ENCODE measurements around the gene DNAJC1.

DNAJC1 gene

DNA sequence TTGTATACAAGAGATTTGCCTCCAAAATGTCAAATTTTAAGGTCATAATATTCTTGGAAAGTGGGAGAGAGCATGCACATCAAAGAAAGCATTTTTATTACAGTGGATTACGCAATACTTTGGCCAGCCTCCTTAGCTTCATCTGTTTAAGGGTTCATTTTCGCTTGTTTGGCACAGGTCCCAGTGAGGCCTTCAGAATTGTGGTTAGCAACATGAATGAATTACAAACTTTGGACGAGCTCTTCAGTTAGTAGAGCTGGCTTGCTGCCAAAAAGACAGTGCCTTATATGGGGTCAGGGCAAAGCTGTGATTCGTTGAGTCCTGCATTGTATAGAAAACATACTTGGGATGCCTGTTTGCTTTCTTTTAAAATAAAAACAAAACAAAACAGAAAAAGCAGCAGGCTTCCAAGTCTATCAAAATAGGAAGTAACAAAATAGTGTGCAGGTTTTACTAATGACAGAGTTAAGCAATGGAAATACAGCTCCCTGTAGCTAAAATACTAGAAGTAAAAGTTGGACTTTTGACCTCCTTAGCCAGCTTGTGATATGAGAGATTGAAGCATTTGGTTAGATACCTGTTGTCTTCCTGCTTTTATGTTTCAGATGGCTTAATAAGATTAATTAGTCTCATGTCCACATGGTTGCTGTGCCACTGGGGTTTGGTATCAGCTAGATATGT, 278.7 kb downstream of the DNAJC1 start (continued):
- TF ChIP-seq, protein P1, sequence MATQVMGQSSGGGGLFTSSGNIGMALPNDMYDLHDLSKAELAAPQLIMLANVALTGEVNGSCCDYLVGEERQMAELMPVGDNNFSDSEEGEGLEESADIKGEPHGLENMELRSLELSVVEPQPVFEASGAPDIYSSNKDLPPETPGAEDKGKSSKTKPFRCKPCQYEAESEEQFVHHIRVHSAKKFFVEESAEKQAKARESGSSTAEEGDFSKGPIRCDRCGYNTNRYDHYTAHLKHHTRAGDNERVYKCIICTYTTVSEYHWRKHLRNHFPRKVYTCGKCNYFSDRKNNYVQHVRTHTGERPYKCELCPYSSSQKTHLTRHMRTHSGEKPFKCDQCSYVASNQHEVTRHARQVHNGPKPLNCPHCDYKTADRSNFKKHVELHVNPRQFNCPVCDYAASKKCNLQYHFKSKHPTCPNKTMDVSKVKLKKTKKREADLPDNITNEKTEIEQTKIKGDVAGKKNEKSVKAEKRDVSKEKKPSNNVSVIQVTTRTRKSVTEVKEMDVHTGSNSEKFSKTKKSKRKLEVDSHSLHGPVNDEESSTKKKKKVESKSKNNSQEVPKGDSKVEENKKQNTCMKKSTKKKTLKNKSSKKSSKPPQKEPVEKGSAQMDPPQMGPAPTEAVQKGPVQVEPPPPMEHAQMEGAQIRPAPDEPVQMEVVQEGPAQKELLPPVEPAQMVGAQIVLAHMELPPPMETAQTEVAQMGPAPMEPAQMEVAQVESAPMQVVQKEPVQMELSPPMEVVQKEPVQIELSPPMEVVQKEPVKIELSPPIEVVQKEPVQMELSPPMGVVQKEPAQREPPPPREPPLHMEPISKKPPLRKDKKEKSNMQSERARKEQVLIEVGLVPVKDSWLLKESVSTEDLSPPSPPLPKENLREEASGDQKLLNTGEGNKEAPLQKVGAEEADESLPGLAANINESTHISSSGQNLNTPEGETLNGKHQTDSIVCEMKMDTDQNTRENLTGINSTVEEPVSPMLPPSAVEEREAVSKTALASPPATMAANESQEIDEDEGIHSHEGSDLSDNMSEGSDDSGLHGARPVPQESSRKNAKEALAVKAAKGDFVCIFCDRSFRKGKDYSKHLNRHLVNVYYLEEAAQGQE (tag by site-specific recombination; IDR thresholded peaks at IDR 0.05): peak; percentile 19; the same call in 1 of the 2 replicates
- TF ChIP-seq, protein P2, sequence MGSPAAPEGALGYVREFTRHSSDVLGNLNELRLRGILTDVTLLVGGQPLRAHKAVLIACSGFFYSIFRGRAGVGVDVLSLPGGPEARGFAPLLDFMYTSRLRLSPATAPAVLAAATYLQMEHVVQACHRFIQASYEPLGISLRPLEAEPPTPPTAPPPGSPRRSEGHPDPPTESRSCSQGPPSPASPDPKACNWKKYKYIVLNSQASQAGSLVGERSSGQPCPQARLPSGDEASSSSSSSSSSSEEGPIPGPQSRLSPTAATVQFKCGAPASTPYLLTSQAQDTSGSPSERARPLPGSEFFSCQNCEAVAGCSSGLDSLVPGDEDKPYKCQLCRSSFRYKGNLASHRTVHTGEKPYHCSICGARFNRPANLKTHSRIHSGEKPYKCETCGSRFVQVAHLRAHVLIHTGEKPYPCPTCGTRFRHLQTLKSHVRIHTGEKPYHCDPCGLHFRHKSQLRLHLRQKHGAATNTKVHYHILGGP (tag by site-specific recombination; IDR thresholded peaks at IDR 0.05): peak; percentile 100
- TF ChIP-seq ZNF23 (tag by site-specific recombination; IDR thresholded peaks at IDR 0.05; ENCODE audit: borderline replicate concordance) (no peak), SALL2 (tag by site-specific recombination; IDR thresholded peaks at IDR 0.05; ENCODE audit: borderline replicate concordance) (no peak), PRDM1 (tag by site-specific recombination; IDR thresholded peaks at IDR 0.05) (peak; percentile 97), MYNN (tag by site-specific recombination; IDR thresholded peaks at IDR 0.05; ENCODE audit: borderline replicate concordance) (no peak), MEIS1 (CRISPR knock-in tag; IDR thresholded peaks at IDR 0.05; ENCODE audit: borderline replicate concordance) (no peak), ZNF610 (tag by site-specific recombination; IDR thresholded peaks at IDR 0.05; ENCODE audit: borderline replicate concordance) (peak; percentile 72), ZNF140 (tag by site-specific recombination; IDR thresholded peaks at IDR 0.05) (no peak), SP2 (tag by site-specific recombination; IDR thresholded peaks at IDR 0.05) (no peak), ZNF791 (tag by site-specific recombination; IDR thresholded peaks at IDR 0.05) (no peak), ZNF548 (tag by site-specific recombination; IDR thresholded peaks at IDR 0.05) (no peak), ZFP69B (tag by site-specific recombination; IDR thresholded peaks at IDR 0.05) (peak; percentile 57; the same call in 1 of the 2 replicates), ZFP41 (tag by site-specific recombination; IDR thresholded peaks at IDR 0.05; ENCODE audit: borderline replicate concordance) (no peak), ZNF10 (tag by site-specific recombination; IDR thresholded peaks at IDR 0.05) (peak; percentile 88), ZNF530 (tag by site-specific recombination; IDR thresholded peaks at IDR 0.05; ENCODE audit: low read depth) (no peak), ZNF335 (tag by site-specific recombination; conservative IDR thresholded peaks at IDR 0.05) (0 out of 2 replicates have a peak, but pooled peaks have one; percentile 17), ZNF660 (tag by site-specific recombination; IDR thresholded peaks at IDR 0.05) (peak; percentile 100), ZNF555 (tag by site-specific recombination; conservative IDR thresholded peaks at IDR 0.05) (no peak), ZBTB17 (tag by site-specific recombination; IDR thresholded peaks at IDR 0.05) (peak; percentile 73; the same call in 1 of the 2 replicates), ZNF561 (tag by site-specific recombination; IDR thresholded peaks at IDR 0.05; ENCODE audit: borderline replicate concordance) (peak; percentile 99), ZNF19 (tag by site-specific recombination; IDR thresholded peaks at IDR 0.05; ENCODE audit: low read depth) (no peak), ZNF157 (tag by site-specific recombination; IDR thresholded peaks at IDR 0.05) (no peak), ZNF521 (tag by site-specific recombination; IDR thresholded peaks at IDR 0.05) (no peak), ZNF311 (tag by site-specific recombination; IDR thresholded peaks at IDR 0.05; ENCODE audit: borderline replicate concordance) (no peak)
- TF ChIP-seq, protein P3, sequence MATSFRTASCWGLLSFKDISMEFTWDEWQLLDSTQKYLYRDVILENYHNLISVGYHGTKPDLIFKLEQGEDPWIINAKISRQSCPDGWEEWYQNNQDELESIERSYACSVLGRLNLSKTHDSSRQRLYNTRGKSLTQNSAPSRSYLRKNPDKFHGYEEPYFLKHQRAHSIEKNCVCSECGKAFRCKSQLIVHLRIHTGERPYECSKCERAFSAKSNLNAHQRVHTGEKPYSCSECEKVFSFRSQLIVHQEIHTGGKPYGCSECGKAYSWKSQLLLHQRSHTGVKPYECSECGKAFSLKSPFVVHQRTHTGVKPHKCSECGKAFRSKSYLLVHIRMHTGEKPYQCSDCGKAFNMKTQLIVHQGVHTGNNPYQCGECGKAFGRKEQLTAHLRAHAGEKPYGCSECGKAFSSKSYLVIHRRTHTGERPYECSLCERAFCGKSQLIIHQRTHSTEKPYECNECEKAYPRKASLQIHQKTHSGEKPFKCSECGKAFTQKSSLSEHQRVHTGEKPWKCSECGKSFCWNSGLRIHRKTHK (tag by site-specific recombination; IDR thresholded peaks at IDR 0.05): no peak
- TF ChIP-seq, protein P4, sequence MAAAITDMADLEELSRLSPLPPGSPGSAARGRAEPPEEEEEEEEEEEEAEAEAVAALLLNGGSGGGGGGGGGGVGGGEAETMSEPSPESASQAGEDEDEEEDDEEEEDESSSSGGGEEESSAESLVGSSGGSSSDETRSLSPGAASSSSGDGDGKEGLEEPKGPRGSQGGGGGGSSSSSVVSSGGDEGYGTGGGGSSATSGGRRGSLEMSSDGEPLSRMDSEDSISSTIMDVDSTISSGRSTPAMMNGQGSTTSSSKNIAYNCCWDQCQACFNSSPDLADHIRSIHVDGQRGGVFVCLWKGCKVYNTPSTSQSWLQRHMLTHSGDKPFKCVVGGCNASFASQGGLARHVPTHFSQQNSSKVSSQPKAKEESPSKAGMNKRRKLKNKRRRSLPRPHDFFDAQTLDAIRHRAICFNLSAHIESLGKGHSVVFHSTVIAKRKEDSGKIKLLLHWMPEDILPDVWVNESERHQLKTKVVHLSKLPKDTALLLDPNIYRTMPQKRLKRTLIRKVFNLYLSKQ (tag by site-specific recombination; IDR thresholded peaks at IDR 0.05; ENCODE audit: borderline replicate concordance): no peak
- TF ChIP-seq, protein P5, sequence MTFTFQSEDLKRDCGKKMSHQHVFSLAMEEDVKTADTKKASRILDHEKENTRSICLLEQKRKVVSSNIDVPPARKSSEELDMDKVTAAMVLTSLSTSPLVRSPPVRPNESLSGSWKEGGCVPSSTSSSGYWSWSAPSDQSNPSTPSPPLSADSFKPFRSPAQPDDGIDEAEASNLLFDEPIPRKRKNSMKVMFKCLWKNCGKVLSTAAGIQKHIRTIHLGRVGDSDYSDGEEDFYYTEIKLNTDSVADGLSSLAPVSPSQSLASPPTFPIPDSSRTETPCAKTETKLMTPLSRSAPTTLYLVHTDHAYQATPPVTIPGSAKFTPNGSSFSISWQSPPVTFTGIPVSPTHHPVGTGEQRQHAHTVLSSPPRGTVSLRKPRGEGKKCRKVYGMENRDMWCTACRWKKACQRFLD (tag by site-specific recombination; IDR thresholded peaks at IDR 0.05): no peak
- TF ChIP-seq, protein P6, sequence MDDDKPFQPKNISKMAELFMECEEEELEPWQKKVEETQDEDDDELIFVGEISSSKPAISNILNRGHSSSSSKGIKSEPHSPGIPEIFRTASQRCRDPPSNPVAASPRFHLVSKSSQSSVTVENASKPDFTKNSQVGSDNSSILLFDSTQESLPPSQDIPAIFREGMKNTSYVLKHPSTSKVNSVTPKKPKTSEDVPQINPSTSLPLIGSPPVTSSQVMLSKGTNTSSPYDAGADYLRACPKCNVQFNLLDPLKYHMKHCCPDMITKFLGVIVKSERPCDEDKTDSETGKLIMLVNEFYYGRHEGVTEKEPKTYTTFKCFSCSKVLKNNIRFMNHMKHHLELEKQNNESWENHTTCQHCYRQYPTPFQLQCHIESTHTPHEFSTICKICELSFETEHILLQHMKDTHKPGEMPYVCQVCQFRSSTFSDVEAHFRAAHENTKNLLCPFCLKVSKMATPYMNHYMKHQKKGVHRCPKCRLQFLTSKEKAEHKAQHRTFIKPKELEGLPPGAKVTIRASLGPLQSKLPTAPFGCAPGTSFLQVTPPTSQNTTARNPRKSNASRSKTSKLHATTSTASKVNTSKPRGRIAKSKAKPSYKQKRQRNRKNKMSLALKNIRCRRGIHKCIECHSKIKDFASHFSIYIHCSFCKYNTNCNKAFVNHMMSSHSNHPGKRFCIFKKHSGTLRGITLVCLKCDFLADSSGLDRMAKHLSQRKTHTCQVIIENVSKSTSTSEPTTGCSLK (tag by site-specific recombination; IDR thresholded peaks at IDR 0.05): no peak
